ENCODE measurements around the gene LRRC42.

LRRC42 gene

GRCh38 chr1:53913352-53914033, 32.7 kb upstream of the LRRC42 start:
- Histone ChIP-seq H3K9me3 (ENCODE audit: control insufficient read depth, insufficient read depth, low read depth, low read length) (no peaks in the 10 kb centered on the region), H3K4me3 (ENCODE audit: low read depth, low read length) (no peak overlapping the region), H3K36me3 (ENCODE audit: control insufficient read depth in 2 of 2, insufficient read depth in 1 of 2, low read length in 2 of 2) (peaks cover 0 to 31% of the 10 kb centered on the region in 2 experiments; a peak in 1 of 3 replicates), H3K27ac (ENCODE audit: extremely low read depth, low read depth, low read length) (no peak overlapping the region), H3K4me1 (ENCODE audit: control insufficient read depth, insufficient read depth, low read length) (no peaks in the 10 kb centered on the region)
- TF ChIP-seq ZNF416 (tag by site-specific recombination; IDR thresholded peaks at IDR 0.05): no peak
- TF ChIP-seq SP7 (tag by site-specific recombination; IDR thresholded peaks at IDR 0.05): peak; percentile 33; the same call in 1 of the 2 replicates
- peak; percentile 14; the same call in 1 of the 2 replicates for TF ChIP-seq GLIS1 (tag by site-specific recombination; IDR thresholded peaks at IDR 0.05)
- TF ChIP-seq ZNF654 (tag by site-specific recombination; IDR thresholded peaks at IDR 0.05; ENCODE audit: low read depth): 0 out of 2 replicates have a peak, but pooled peaks have one; percentile 10
- no peak for TF ChIP-seq AEBP2 (tag by site-specific recombination; IDR thresholded peaks at IDR 0.05; ENCODE audit: borderline replicate concordance)
- TF ChIP-seq ZNF433 (tag by site-specific recombination; IDR thresholded peaks at IDR 0.05; ENCODE audit: low read depth): no peak
- no peak for TF ChIP-seq ZFP69B (tag by site-specific recombination; IDR thresholded peaks at IDR 0.05)
- no peak for TF ChIP-seq ZNF398 (tag by site-specific recombination; IDR thresholded peaks at IDR 0.05)
- no peak for TF ChIP-seq ZNF391 (tag by site-specific recombination; IDR thresholded peaks at IDR 0.05; ENCODE audit: borderline replicate concordance, low read depth)
- CTCF ChIA-PET: interaction anchor here (1.0 to 1.7 kb wide), 3 partner anchors 35 to 360 kb away, joined by 3 to 5 read pairs (median 3); no protein-coding TSS in a partner anchor
- POLR2A ChIA-PET: no interaction called here

GRCh38 chr1:53918343-53918742, 27.8 kb upstream of the LRRC42 start:
- H3K9me3 ChIP-seq (ENCODE audit: control insufficient read depth, insufficient read depth, low read depth, low read length): no peaks in the 10 kb centered on the region
- TF ChIP-seq PRDM4 (tag by site-specific recombination; IDR thresholded peaks at IDR 0.05) (no peak), BCL11A (tag by site-specific recombination; IDR thresholded peaks at IDR 0.05; ENCODE audit: low read depth) (no peak), ZNF148 (tag by site-specific recombination; IDR thresholded peaks at IDR 0.05; ENCODE audit: borderline replicate concordance) (no peak), HOXD13 (CRISPR knock-in tag; IDR thresholded peaks at IDR 0.05; ENCODE audit: borderline replicate concordance) (no peak), ZBTB17 (tag by site-specific recombination; IDR thresholded peaks at IDR 0.05) (no peak), WT1 (tag by site-specific recombination; IDR thresholded peaks at IDR 0.05) (no peak), ZNF223 (tag by site-specific recombination; IDR thresholded peaks at IDR 0.05) (no peak), RBAK (tag by site-specific recombination; IDR thresholded peaks at IDR 0.05) (no peak), ZNF707 (tag by site-specific recombination; IDR thresholded peaks at IDR 0.05) (no peak), ZNF560 (tag by site-specific recombination; IDR thresholded peaks at IDR 0.05; ENCODE audit: borderline replicate concordance) (no peak), ZNF76 (tag by site-specific recombination; IDR thresholded peaks at IDR 0.05; ENCODE audit: borderline replicate concordance, low read depth) (no peak), ZBTB8A (tag by site-specific recombination; IDR thresholded peaks at IDR 0.05) (no peak), ZNF394 (tag by site-specific recombination; IDR thresholded peaks at IDR 0.05; ENCODE audit: borderline replicate concordance) (no peak), HOXC10 (CRISPR knock-in tag; IDR thresholded peaks at IDR 0.05) (no peak)
- CTCF ChIA-PET: interaction anchor here (0.5 to 0.6 kb wide), 2 partner anchors 1206 to 1679 kb away, joined by 3 to 5 read pairs; no protein-coding TSS in a partner anchor
- no peak overlapping the region for H3K4me3 ChIP-seq (ENCODE audit: low read depth, low read length)
- no peaks in the 10 kb centered on the region for H3K4me1 ChIP-seq (ENCODE audit: control insufficient read depth, insufficient read depth, low read length)
- peaks cover 0 to 53% of the 10 kb centered on the region in 2 experiments; a peak in 2 of 3 replicates for H3K36me3 ChIP-seq (ENCODE audit: control insufficient read depth in 2 of 2, insufficient read depth in 1 of 2, low read length in 2 of 2)
- POLR2A ChIA-PET: interaction anchor here (0.7 kb wide), 1 partner anchor 488 kb away, joined by 6 read pairs; no protein-coding TSS in a partner anchor
- no peak overlapping the region for H3K27ac ChIP-seq (ENCODE audit: extremely low read depth, low read depth, low read length)
